Calu3 (cell line): Measurements from ENCODE around the gene FBXO42. TPM values are rescaled to one million over a fixed set of nuclear protein-coding genes. Genes with fewer than 3 reads are reported as not detected.

Source experiments
- BruUV-seq: library from RNA; stranded (reverse); fragments of 400-500 nt; replicated peaks from 2 replicates; lab custom pipeline; 2021; lab: Mats Ljungman, UMichigan
- CTCF ChIA-PET: fragments of 300-600 bp; sonication (Branson Sonifier 250); formaldehyde crosslinking; loops from one replicate; lab custom pipeline; 2022; ENCODE audit warnings: antibody characterized with exemption; lab: Charles Lee
- DNase-seq: peaks from one replicate; pipeline ENCODE4 v3.0.0; 2022
- H3K27ac Mint-ChIP-seq: one replicate; pipeline ENCODE4 v1.8.0; 2022; ENCODE audit warnings: mixed read lengths; ENCODE audit not compliant: unreplicated experiment
- H3K27me3 Mint-ChIP-seq: one replicate; pipeline ENCODE4 v1.8.0; 2022; ENCODE audit warnings: mixed read lengths; ENCODE audit not compliant: unreplicated experiment
- H3K36me3 Mint-ChIP-seq: one replicate; pipeline ENCODE4 v1.8.0; 2022; ENCODE audit warnings: mild to moderate bottlenecking, moderate library complexity, mixed read lengths; ENCODE audit not compliant: insufficient read depth, unreplicated experiment
- H3K4me1 Mint-ChIP-seq: one replicate; pipeline ENCODE4 v1.8.0; 2022; ENCODE audit warnings: mild to moderate bottlenecking, low read depth, mixed read lengths; ENCODE audit not compliant: unreplicated experiment
- H3K4me3 Mint-ChIP-seq: one replicate; pipeline ENCODE4 v1.8.0; 2022; ENCODE audit warnings: mild to moderate bottlenecking, low read depth, moderate library complexity, mixed read lengths; ENCODE audit not compliant: unreplicated experiment
- H3K9me3 Mint-ChIP-seq: one replicate; pipeline ENCODE4 v1.8.0; 2022; ENCODE audit warnings: low read depth, mixed read lengths; ENCODE audit not compliant: unreplicated experiment
- intact Hi-C: fragments of 100-400 bp; cut with micrococcal nuclease; formaldehyde crosslinking; loops from one replicate; pipeline ENCODE4 v1.10.0; 2022; ENCODE audit not compliant: unreplicated experiment
- total RNA-seq: library from RNA; stranded (reverse); gene quantifications from 2 replicates; pipeline ENCODE4 v1.2.3, GENCODE V29; 2022
- TF ChIP-seq, protein P1 (sequence below): fragments of 200-600 bp; IDR thresholded peaks from one replicate; pipeline ENCODE4 v1.8.0; 2022; ENCODE audit warnings: antibody characterized with exemption; ENCODE audit not compliant: unreplicated experiment

FBXO42 gene
- total RNA-seq, 1 experiment from 2014 or later, result 10.6 TPM

DNA sequence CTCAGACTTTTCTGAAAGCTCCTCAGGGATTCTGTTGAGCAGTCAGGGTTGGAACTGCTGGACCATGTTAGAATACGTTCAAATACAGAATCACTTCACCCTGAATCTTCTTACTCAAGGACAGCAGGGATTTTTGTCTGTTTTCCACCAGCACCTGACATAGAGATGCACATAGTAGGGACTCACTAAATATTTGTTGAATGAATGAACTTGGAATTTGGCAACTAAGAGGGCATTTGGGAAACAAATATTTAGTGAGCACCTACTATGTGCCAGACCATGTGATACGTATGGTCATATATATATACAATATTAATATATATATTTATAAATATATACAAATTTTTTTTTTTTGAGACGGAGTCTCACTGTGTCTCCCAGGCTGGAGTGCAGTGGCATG is 4.6 kb upstream of the FBXO42 start:
- no peak for DNase-seq
- intact Hi-C loops, result no loop called here
- Mint-ChIP-seq H3K9me3 (no peaks in the 10 kb centered on the region), H3K4me3 (no peak overlapping the region), H3K4me1 (no peaks in the 10 kb centered on the region), H3K27ac (no peak overlapping the region), H3K36me3 (peaks cover 9% of the 10 kb centered on the region), H3K27me3 (no peaks in the 10 kb centered on the region)
- CTCF ChIA-PET, result no interaction called here
- no TSS peak for BruUV-seq
- TF ChIP-seq, protein P1, sequence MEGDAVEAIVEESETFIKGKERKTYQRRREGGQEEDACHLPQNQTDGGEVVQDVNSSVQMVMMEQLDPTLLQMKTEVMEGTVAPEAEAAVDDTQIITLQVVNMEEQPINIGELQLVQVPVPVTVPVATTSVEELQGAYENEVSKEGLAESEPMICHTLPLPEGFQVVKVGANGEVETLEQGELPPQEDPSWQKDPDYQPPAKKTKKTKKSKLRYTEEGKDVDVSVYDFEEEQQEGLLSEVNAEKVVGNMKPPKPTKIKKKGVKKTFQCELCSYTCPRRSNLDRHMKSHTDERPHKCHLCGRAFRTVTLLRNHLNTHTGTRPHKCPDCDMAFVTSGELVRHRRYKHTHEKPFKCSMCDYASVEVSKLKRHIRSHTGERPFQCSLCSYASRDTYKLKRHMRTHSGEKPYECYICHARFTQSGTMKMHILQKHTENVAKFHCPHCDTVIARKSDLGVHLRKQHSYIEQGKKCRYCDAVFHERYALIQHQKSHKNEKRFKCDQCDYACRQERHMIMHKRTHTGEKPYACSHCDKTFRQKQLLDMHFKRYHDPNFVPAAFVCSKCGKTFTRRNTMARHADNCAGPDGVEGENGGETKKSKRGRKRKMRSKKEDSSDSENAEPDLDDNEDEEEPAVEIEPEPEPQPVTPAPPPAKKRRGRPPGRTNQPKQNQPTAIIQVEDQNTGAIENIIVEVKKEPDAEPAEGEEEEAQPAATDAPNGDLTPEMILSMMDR, result no peak

DNA sequence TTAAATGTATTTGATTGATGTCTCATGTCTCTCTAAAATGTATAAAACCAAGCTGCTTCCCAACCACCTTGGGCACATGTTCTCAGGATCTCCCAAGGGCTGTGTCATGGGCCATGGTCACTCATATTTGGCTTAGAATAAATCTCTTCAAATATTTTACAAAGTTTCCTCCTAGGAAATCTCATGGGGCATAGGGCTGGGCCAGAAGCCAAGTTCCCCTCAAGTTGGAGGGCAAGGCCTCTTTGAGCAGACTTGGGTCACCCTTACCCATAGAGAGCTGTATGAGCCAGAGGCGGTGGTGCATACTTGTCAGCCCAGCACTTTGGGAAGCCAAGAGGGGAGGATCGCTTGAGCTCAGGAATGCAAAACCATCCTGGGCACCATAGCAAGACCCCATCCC is 2.3 kb upstream of the FBXO42 start:
- no peak for DNase-seq
- Mint-ChIP-seq H3K36me3 (peaks cover 21% of the 10 kb centered on the region), H3K27ac (no peak overlapping the region), H3K27me3 (no peaks in the 10 kb centered on the region), H3K4me3 (no peak overlapping the region), H3K9me3 (no peaks in the 10 kb centered on the region), H3K4me1 (peaks cover 10% of the 10 kb centered on the region)
- BruUV-seq, result no TSS peak
- CTCF ChIA-PET, result no interaction called here
- intact Hi-C loops, result no loop called here
- TF ChIP-seq, protein P1, result no peak

DNA sequence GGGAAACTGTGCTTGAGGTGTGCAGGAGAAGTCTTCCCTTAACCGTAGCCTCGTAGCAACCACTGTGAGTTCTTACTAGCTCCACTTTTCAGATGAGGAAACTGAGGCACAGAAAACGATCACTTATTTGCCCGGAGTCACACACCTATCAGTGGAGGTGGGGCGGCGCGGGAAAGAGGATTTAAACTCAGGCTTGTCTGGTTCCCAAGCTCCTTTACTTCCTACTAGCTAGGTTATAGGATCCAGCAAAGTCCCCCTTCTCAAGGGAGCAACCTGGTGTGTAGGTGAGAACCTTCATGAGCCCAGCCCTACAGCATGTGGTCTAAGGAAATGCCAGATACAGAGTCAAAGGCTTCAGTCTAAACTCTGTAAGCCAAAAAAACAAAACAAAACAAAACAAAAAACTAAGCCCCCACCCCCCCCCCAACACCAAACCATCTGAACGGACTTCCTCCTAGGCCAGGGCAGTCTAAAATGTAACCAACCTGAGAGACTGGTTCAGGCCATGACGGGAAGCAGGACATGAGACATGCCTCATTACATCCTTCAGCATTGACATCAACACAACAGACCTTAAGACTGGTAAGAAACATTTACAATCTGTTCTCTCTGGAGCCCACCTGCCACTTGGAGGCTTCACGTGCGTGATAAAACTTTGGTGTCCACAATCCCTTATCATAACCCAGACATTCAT is 709 bp upstream of the FBXO42 start:
- peak overlapping the region; percentile 50 for H3K27ac Mint-ChIP-seq
- H3K36me3 Mint-ChIP-seq, result peaks cover 21% of the 10 kb centered on the region
- BruUV-seq, result TSS peak; percentile 86
- CTCF ChIA-PET, result no interaction called here
- no peaks in the 10 kb centered on the region for H3K27me3 Mint-ChIP-seq
- intact Hi-C loops, result no loop called here
- peak; percentile 4 for DNase-seq
- TF ChIP-seq, protein P1, result no peak
- H3K9me3 Mint-ChIP-seq, result no peaks in the 10 kb centered on the region
- peak overlapping the region; percentile 93 for H3K4me3 Mint-ChIP-seq
- peaks cover 10% of the 10 kb centered on the region for H3K4me1 Mint-ChIP-seq

DNA sequence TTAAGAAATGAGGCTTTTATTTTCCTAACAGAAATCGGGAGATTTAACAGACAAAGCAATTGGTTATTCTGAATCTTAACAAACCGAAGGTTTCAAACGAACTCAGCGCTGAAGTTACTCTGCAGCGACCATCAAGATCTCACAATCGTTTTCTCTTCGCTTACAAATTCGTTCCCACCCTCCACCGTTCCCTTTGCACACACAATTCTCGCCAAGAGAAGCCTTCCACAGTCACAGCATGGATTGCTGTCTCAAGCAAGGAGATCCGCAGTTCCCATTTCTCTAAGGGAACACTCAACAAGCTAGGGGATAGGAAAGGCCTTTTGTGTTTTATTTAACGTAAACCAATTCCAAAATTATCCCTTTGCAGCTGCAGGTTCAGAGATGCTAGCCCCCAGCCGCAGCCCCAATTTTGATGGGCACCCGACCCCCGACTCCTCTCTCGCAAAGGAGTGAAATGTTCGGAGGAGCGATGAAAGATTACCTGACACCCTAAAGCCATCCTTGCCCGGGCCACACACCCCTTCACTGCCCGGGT is 755 bp downstream of the FBXO42 start:
- intact Hi-C loops, result no loop called here
- no peaks in the 10 kb centered on the region for H3K9me3 Mint-ChIP-seq
- BruUV-seq, result no TSS peak
- TF ChIP-seq, protein P1, result no peak
- peak overlapping the region; percentile 66 for H3K27ac Mint-ChIP-seq
- CTCF ChIA-PET, result interaction anchor here (0.8 kb wide), 1 partner anchor 11 kb away, joined by 3 read pairs; no protein-coding TSS in a partner anchor
- H3K36me3 Mint-ChIP-seq, result peaks cover 21% of the 10 kb centered on the region
- peaks cover 10% of the 10 kb centered on the region for H3K4me1 Mint-ChIP-seq
- DNase-seq, result no peak
- no peaks in the 10 kb centered on the region for H3K27me3 Mint-ChIP-seq
- H3K4me3 Mint-ChIP-seq, result peak overlapping the region; percentile 93
